ENCODE measurements around the gene RNF128.

Gene RNF128, protein sequence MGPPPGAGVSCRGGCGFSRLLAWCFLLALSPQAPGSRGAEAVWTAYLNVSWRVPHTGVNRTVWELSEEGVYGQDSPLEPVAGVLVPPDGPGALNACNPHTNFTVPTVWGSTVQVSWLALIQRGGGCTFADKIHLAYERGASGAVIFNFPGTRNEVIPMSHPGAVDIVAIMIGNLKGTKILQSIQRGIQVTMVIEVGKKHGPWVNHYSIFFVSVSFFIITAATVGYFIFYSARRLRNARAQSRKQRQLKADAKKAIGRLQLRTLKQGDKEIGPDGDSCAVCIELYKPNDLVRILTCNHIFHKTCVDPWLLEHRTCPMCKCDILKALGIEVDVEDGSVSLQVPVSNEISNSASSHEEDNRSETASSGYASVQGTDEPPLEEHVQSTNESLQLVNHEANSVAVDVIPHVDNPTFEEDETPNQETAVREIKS

DNA sequence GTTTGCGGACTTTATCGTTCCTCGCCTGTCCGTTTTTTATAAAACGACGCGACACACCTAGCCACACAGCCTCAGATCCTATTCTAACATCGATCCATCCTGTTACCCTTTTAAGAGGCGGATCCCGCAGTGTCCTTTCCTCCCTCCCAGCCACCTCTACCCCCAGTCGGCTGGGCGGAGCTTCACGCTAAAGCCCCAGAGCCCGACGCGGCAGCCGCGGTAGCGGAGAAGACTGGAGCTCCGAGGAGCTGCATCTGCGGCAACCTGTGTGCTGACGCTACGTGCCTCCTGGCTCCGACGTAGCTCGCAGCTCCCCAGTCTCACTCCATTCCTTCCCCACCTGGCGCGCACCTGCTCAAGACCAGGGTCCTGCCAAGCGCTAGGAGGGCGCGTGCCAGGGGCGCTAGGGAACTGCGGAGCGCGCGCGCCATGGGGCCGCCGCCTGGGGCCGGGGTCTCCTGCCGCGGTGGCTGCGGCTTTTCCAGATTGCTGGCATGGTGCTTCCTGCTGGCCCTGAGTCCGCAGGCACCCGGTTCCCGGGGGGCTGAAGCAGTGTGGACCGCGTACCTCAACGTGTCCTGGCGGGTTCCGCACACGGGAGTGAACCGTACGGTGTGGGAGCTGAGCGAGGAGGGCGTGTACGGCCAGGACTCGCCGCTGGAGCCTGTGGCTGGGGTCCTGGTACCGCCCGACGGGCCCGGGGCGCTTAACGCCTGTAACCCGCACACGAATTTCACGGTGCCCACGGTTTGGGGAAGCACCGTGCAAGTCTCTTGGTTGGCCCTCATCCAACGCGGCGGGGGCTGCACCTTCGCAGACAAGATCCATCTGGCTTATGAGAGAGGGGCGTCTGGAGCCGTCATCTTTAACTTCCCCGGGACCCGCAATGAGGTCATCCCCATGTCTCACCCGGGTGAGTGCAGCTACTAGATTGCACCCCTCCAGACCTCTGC is at the start of gene RNF128:
RNF128 (plus strand) TSS at position 217 of the 953 bp plus-strand sequence; CDS start at position 430, 213 bp downstream.
- DNase-seq, result peak; percentile 9 to 16

DNA sequence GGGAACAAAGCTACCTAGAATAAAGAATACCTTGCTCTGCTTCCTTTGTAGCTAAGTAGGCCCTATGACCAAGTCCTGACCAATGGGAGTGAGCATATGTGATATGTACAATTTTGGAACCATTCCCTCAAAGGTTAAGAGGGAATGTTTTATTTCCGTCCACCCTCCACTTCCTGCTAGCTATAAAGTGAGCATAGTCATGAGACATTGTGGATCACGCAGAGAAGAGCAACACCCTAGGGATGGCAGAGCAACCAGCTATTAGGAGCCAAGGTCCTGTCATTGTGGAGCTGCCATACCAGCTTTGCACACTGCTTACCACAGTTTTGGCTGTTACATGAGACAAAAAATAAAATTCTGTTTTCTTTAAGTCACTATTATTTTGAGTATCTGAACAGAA is 45.8 kb upstream of the RNF128 start:
- no peak for DNase-seq

DNA sequence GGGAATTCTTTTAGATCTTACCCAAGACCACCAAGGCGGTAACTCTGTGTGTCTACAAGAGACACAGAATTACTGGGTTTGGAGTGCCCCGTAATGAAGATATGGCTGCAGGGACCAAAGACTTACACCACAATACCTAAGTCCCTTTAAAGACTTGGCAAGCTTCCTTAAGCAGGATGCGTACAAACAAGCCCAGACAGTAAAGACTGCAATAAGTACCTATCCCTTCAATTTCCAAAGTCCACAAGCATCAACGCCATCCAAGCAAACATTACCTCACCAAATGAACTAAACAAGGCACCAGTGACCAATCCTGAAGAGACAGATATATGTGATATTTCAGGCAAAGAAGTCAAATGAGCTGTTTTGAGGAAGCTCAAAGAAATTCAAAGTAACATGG is 42.3 kb upstream of the RNF128 start:
- no peak for DNase-seq

DNA sequence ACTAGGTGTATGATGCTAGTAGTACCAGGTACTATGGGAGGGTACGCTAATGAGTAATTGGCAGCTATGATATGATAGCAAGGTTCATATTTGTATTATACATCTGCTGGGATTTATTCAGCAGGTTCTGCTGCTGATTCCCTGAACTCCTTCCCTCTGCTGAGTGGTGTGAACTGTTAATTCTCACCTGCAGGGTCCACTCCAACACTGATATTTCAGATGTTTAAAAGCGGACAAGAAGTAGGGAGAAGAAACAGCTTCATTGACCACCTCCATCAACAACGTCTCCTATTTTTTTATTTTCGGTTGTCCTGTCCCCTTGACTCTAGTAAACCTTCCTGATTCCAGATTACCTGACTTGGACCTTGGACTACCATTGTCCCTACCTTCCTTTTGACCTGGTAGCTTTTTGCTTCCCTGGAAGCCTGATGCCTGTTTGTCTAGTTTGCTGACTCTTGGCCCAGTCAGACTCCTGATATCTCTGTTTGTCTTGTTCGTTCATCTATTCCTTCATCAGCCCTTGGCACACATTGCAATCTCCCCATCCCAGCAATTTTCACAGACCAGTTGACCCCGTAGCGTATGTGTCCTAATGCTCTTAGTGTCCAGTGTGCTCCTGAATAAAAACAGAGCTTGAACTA is 34.0 kb upstream of the RNF128 start:
- no peak for DNase-seq

DNA sequence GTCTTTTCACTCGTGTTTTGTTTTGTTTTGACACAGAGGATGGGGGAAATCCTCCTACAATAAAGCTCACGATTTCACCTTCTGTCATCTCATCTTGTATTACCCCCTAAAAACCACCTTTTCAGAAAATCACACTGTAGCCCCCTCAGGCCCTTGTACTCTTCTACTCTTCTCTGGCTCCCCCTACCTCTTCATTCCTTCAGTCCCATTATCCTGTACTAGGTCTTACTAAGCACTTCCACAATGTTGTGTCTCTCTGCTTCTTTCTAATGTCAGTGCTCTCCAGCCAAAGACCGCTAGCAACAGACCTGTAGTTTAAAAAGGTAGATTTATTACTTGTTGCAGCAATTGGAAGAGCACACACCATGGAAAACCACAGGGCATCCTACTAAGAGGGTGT is 30.0 kb upstream of the RNF128 start:
- DNase-seq, result no peak

DNA sequence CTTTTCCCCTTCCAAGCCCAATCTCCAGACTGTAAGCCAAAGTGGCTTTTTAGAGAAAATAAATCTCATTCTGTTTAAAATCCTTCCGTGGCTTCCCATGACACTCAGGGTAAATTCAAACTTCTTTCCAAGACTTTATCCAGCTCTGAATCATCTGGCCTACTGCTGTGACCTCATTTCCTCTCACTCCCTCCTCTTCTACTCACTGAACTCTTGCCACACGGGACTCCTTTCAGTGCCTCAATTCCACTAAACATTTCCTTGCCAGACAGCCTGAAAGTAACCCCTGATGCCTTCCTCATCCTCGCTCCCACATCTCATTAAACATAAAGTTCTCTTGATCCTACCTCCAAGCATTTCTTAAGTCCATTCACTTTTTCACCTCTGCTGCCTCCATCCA is 27.8 kb upstream of the RNF128 start:
- DNase-seq, result no peak

DNA sequence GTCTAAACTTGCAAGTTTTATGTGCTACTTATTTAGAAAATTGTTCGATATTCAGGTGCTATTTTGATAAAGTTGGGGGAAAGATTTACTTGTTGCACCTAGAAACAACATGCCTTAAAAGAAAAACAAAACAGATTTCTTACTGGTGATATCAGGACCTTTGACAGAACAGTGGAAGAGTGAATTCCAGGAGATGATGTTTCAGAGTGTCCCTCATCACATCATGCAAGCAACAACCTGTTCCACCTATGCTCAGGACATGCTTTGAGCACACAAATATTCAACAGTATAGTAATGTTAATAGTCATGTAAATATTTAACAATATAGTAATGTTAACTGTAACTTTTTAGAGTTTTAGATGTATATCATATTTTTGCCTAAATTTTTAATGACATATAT is 23.9 kb upstream of the RNF128 start:
- no peak for DNase-seq

DNA sequence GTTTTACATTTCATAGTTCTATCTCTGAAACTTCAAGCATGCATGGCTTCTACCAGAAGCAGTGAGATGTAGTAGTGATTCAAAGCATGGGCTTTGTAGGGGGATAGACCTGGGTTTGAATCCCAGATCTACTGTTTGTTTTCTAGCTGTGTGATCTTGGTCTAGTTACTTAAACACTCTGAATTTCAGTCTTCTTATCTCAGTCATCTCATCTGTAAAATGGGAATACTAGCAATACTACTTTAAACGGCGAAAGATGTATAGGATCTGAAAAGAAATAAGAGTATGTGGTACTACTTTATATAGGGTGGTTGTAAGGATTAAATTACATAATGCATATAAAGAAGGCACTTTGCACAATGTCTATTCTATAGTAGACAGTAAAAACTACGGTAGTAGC is 20.0 kb upstream of the RNF128 start:
- no peak for DNase-seq

DNA sequence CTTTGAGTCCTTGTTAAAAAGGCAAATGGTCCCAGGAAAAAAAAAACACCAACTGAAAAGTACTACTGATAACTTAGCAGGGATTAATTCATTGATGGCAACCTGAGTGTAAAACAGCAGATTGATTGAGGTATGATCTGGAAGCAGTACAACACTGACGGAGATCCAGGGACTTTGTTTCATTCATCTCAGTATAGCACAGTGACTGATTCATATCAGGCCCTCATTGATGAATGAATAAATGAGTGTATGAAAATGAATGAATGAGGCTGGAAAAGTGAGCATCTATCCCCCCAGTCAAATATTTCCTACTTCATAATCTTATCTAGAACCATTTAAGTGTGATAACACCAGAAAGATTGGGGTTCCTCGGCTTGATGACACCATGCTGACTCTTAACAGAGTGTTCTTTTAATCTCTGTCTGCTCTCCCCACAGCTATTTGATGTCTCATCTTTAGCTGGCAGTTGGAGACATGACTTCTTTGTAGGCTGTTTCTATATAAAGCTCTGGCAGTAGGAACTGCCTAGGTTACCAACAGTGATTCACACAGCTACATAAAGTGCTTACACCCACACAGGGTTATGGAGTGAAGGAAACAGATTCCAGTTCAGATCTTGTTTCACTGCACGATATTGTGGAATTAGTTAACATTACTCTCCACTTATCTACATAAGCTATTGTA is 18.6 kb upstream of the RNF128 start:
- no peak for DNase-seq

DNA sequence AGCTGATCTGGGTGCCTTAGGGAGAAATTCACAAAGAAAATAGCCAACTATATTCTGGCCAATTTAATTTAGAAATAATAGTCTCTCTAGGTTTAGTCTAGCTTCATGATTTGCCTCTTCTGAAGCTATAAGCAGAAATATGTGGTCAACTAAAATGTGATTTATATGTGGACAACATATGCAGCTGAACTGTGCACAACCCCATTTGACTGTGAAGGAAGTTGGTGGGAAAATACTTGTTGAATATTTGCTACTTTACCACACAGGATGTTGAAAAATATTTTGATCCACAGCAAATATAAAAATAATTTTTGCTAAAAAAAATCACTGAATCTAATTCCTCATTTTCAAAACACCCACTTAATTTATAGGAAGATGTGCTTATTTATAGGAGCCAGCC is 15.7 kb upstream of the RNF128 start:
- no peak for DNase-seq

DNA sequence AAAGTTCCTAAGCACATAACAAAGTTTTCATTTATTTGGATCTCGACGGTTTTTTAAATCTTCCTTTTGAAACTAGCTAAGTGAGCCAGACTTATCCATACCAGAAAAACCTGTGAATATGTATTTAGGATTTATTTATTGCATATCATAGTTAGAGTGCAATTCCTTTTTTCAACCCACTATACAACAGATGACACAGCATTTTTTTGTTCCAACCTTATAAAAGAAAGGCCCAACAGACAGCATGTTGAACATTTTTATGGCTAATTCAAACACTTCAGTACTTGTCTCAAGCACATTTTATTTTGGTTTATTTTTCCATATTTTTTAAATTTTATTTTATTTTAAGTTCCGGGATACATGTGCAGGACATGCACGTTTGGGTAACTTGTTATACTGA is 15.1 kb upstream of the RNF128 start:
- no peak for DNase-seq

DNA sequence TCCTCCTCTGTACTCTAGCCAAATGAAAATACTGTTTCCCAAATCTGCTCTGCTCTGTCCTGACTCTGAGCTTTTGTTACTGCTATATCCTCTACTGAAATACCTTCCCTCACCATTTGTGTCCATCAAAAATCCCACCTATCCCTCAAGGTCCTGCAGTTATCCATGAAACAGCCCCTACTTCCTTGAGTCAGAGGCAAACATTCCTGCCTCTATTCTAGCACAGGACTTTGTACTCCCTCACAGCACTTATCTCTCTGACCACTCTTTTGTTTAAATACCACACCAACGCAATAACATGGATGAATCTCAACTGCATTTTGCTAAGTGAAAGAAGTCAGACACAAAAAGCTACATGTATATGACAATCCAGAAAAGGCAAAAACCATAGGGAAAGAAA is 10.5 kb upstream of the RNF128 start:
- DNase-seq, result no peak

DNA sequence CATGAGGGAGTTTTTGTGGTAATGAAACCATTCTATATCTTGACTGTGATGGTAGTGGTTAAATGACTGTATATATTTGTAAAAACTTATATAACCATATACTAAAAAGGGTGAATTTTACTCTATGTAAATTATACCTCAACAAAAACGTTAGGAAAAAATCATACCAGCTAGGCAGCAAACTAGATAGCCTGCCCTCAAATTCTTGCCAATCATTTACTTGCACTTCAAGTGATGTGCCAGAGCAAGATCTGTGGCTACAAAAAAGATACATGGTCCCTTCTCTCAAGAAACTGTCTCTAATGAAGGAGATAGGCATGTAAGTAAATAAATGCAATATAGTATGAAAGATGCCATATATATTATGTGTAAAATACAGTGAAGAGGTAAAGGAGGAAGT is 10.0 kb upstream of the RNF128 start:
- DNase-seq, result no peak

DNA sequence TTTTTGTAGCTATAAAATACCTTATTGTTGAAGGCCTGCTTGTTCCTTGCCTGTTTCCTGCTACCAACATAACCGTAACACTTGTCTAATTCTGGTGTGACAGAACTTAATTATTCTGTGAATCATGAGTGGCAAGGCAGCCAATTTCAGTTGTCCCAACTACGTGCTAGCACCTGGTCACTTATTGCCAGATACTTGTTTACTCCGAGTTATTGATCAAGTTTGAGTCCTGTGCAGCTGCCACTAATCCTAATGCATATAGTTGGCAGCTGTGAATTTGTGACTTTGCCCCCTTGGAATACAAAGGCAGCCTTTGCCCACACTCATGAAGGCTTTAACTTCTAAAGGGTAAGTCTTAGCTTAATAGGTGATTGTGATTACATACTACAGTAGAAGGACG is 7.8 kb upstream of the RNF128 start:
- no peak for DNase-seq

DNA sequence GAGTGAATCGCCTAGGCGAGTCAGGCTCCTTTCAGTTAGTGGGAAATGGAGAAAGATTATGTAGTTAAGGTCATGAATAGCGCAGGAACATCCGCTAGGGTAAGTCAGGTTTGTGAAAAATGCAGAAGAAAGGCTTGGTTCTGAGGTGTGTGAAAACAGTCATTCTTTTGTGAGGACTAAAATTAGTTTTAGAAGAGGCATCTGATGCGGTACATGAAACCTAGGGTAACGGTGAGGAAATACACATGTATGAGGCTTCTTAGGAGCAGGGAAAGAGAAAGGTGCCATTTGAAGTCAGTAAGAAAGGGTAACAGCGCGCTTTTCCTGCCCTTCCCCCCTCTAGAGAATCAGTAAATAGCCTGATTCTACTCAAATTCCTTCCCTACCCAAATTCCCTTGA is 570 bp upstream of the RNF128 start:
- DNase-seq, result no peak

DNA sequence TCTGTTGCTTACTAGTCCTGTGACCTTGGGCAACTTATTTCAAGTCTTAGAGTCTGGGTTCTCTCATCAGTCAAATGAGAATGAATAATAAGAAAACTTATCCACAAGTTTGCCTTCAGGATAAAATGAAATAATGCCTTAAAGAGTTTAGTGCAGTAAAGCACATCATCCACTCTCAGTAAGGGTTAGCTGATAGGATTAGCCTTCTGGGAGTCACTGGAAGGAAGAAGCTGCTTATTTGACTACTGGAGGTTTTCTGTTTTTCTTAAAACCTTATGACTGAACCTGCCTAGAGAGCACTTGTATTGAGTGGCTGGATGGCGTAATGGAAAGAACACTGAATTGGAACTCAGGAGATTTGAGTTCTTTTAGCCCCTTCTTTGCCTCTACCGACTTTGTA is 1.8 kb downstream of the RNF128 start:
- DNase-seq, result no peak

DNA sequence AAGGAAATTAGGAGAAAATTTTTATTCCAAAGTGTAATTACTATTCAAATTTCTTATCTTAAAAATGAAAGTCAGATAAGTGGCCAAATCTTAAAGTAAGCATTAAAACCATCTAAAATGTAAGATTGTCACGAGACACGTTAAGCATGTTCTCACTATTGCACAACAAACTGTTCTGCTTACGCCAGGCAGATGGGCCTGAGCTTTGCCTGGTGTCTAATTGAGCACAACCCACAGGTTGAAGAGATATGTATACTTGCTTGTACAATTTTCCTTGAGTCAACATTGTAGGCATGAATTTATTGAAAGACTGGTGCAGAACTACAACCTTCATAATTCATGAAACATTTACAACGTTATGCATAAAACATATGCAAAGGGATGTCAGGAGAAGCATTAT is 3.9 kb downstream of the RNF128 start:
- DNase-seq, result no peak

DNA sequence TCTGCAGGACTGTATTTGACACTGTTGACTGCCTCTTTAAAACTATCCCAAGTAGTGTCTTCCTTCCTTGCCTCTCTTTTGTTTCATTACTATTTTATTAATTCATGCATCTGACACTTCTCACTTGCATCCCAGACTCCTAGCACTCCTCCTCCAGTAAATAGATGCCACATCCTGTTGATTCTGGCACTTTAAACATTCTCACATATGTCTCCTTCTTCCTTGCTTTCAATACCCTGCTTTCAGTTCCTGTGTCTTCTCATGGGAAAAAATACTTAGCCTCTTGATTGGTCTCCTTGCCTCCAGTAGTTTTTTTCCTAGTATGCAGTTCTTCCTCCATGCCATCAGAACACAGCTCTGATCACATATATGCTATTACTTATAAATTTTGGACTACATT is 5.1 kb downstream of the RNF128 start:
- DNase-seq, result no peak

DNA sequence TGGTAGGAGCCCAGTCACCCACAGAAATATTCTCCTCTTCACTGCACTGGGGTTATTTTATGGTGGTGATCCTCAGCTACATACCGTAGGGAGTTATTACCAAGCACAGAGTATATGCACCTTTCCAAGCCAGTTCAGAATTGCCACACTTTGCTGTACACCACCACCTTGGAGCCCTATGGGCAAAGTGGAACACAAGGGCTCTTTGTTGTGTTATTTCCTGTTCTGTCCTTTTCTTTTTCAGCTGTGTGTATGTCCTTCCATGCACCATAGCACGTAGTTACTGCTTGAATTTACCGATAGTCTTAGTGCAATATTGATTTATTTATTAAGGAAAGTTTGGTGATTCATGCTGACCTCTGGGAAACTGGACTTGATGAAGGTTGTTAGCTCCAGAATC is 8.3 kb downstream of the RNF128 start:
- no peak for DNase-seq

DNA sequence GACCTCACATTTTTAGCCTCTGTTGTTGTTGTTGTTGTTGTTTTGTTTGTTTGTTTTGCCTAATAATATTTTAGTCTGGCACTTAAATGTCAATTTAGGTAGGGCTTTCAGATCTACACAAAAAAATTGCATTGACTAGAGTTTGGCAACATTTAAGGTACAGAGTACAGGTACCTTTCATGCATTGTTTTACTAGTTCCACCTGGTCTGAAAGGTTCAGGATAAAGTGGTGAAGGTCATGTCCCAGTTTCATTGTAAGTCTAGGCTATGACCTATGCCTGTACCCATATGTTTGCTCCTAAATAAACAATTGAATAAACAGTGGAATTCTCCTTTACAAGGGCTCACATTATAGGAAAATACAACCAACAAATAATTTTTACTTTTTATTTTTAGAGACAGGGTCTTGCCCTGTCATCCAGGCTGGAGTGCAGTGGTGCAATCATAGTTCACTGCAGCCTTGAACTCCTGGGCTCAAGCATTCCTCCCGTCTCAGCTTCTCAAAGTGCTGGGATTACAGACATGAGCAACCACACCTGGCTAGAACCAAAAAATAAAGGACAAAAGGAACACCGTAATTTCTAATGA is 13.8 kb downstream of the RNF128 start:
- no peak for DNase-seq

DNA sequence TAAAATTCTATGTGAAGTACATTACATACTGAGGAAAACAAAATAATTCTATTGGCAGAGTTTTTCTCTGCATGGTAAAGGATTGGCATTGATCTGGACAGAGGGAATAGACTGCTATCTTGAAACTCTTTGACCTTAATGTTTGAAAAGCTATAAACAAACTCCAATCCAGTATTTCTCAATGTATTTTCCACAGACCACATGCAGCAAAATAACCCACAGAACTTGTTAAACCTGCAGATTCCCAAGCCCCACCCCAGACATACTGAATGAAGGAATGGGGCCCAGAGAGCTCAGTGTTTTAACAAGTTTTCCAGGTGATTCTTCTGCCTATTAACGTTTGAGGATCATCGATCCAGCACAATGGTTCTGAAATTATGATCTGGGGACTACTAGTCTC is 15.7 kb downstream of the RNF128 start:
- DNase-seq, result no peak

DNA sequence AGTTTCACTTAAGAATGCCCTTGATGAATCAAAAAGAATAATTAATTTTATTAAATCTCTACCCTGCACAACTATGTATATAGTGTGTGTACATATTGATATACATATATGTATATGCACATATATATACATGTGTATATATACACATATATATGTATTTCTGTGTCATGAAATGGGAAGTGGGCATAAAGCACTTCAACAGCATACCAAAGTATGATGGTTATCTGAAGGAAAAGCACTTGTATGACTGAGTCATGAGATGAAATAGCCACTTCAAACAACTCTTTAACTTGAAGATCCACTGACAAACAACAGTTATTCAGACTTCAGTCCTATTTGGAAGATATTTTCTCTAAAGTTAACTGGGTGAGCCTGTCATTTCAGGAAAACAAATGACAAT is 16.3 kb downstream of the RNF128 start:
- DNase-seq, result no peak

DNA sequence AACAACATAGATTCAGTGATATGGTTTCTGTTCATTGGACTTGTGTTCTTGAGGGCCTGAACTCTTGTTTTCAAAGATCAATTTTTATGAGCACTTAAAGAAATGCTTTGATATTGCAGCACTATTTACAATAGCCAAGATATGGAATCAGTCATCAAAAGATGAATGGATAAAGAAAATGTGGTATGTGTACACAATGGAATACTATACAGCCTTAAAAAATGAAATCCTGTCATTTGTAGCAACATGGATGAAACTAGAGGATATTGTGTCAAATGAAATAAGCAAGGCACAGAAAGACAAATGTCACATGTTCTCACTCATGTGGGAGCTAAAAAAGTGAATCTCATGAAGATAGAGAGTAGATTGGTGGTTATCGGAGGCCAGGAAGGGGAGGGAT is 21.9 kb downstream of the RNF128 start:
- DNase-seq, result no peak
